ENCODE measurements around the gene SSBP3. TPM values are rescaled to one million over a fixed set of nuclear protein-coding genes. Genes with fewer than 3 reads are reported as not detected.

SSBP3 gene
- total and polyA plus RNA-seq, 9 of the 15 experiments (the other 6 are each of a cell fraction or from before 2014, with no cell fraction given): 8.7 to 108 (median 33.8) TPM

DNA sequence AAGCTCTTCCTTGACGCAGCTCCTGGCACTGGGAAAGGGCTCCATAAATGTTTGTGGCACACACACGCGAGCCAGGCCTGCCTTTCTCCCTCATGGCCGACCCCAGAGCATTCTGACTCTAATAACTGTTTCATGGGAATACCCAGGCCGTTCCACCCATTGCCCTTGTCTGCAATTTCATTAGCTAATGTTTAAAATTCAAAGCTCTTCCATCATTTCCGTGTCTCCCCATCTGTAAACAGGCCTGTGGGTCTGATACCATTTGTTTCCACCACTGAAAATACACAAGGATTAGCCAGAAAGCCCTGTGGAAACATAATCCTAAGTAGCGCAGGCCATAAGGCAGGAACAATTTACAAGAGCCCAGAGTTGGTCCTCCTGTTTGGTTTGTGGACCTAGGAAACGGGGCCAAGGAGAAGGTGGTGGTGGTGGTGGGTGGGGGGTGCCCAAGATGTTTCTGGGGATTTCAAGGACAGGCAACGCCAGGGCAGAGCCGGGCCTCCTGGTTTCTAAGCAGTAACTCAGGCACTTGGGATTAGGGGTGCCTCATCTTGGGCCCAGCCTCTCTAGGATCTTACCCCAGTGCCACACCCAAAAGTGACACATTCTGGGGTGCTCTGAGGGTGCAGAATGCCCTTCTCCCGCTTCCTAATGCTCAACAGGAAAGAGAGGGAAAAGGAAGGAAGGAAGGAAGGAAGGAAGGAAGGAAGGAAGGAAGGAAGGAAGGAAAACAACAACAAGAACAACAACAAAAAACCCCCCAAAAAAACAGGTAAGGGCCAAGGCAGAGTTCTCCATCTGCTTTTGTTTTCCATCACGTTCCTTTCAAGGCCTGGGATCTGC is 79.4 kb downstream of the SSBP3 start:
- Histone ChIP-seq H3K9ac (ENCODE audit: insufficient read depth in 1 of 2, low read depth in 2 of 2, low read length in 2 of 2) (peak overlapping the region in 1 of 2 experiments; percentile 67; a peak in 2 of 4 replicates), H2AFZ (ENCODE audit: low read depth, low read length) (no peak overlapping the region), H3K9me3 (replicated peaks; ENCODE audit: control insufficient read depth, insufficient read depth, low read depth, low read length) (no peaks in the 10 kb centered on the region), H4K20me1 (replicated peaks; ENCODE audit: control insufficient read depth, insufficient read depth, low read length) (peaks cover 74% of the 10 kb centered on the region), H3K27ac (ENCODE audit: extremely low read depth, low read depth, low read length) (no peak overlapping the region), H3K27me3 (ENCODE audit: control insufficient read depth in 2 of 2, insufficient read depth in 2 of 2, low read length in 2 of 2) (no peaks in the 10 kb centered on the region), H3K36me3 (ENCODE audit: control insufficient read depth, insufficient read depth, low read length) (peaks cover 17% of the 10 kb centered on the region; the same call in 2 of the 3 replicates), H3K4me2 (ENCODE audit: insufficient read depth, low read length) (no peak overlapping the region), H3K4me1 (replicated peaks in 1 of 2; ENCODE audit: control insufficient read depth in 2 of 2, insufficient read depth in 2 of 2, low read length in 2 of 2) (peaks cover 14 to 24% of the 10 kb centered on the region in 2 experiments; a peak in 4 of 5 replicates), H3K9me1 (ENCODE audit: control insufficient read depth, insufficient read depth, low read length) (peaks cover 1% of the 10 kb centered on the region), H3K79me2 (ENCODE audit: control insufficient read depth, insufficient read depth, low read length) (peaks cover 91% of the 10 kb centered on the region), H3K4me3 (no peak overlapping the region)
- ChIA-PET POLR2A (interaction anchor here (0.5 to 1.0 kb wide), 4 partner anchors 12 to 243 kb away, joined by 3 to 5 read pairs (median 4); no protein-coding TSS in a partner anchor), CTCF (ENCODE audit: low intra/inter-chr PET ratio) (no interaction called here)
- TF ChIP-seq ETV6 (IDR thresholded peaks at IDR 0.05; ENCODE audit: borderline replicate concordance in 1 of 2, low read depth in 2 of 2, low read length in 1 of 2) (0 out of 4 replicates have a peak, but pooled peaks of 1 of the 2 experiments have one; percentile 23), ETV6 (CRISPR knock-in tag; IDR thresholded peaks at IDR 0.05; ENCODE audit: borderline replicate concordance) (no peak)
- TF ChIP-seq, protein P1, sequence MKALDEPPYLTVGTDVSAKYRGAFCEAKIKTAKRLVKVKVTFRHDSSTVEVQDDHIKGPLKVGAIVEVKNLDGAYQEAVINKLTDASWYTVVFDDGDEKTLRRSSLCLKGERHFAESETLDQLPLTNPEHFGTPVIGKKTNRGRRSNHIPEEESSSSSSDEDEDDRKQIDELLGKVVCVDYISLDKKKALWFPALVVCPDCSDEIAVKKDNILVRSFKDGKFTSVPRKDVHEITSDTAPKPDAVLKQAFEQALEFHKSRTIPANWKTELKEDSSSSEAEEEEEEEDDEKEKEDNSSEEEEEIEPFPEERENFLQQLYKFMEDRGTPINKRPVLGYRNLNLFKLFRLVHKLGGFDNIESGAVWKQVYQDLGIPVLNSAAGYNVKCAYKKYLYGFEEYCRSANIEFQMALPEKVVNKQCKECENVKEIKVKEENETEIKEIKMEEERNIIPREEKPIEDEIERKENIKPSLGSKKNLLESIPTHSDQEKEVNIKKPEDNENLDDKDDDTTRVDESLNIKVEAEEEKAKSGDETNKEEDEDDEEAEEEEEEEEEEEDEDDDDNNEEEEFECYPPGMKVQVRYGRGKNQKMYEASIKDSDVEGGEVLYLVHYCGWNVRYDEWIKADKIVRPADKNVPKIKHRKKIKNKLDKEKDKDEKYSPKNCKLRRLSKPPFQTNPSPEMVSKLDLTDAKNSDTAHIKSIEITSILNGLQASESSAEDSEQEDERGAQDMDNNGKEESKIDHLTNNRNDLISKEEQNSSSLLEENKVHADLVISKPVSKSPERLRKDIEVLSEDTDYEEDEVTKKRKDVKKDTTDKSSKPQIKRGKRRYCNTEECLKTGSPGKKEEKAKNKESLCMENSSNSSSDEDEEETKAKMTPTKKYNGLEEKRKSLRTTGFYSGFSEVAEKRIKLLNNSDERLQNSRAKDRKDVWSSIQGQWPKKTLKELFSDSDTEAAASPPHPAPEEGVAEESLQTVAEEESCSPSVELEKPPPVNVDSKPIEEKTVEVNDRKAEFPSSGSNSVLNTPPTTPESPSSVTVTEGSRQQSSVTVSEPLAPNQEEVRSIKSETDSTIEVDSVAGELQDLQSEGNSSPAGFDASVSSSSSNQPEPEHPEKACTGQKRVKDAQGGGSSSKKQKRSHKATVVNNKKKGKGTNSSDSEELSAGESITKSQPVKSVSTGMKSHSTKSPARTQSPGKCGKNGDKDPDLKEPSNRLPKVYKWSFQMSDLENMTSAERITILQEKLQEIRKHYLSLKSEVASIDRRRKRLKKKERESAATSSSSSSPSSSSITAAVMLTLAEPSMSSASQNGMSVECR (CRISPR knock-in tag; IDR thresholded peaks at IDR 0.05): no peak
- intact Hi-C loops (cut with micrococcal nuclease): no loop called here
- no peak for ATAC-seq
- in situ Hi-C loops (cut with MboI): no loop called here
- 70% methylated on average over 10 of the region's 12 CpGs for WGBS (ENCODE audit: insufficient coverage, low coverage, missing lambda C conversion rate)
- no peak for FAIRE-seq
- BruUV-seq (replicated peaks): no TSS peak
- DNase-seq (ENCODE audit: extremely low read depth in 1 of 4, low spot score in 3 of 4): no peak
